OCI-LY1 (cell line): Measurements from ENCODE around the gene COL26A1.

Experiments used
- CTCF ChIP-seq: fragments of 200-600 bp; sonication (generic), shearing (Covaris generic); IDR thresholded peaks from 2 replicates; pipeline ENCODE4 v1.5.1; 2017; ENCODE audit warnings: mild to moderate bottlenecking, antibody characterized with exemption, low read length, moderate library complexity, mixed read lengths
- EZH2 ChIP-seq: fragments of 200-600 bp; sonication (generic), shearing (Covaris generic); IDR thresholded peaks from 2 replicates; pipeline ENCODE4 v1.8.0; 2017; ENCODE audit warnings: borderline replicate concordance, mixed run types, mild to moderate bottlenecking, antibody characterized with exemption, low read length, moderate library complexity, mixed read lengths

- no peak for TF ChIP-seq EZH2
- peak; percentile 11; the same call in 1 of the 2 replicates for TF ChIP-seq CTCF
Observed at GRCh38 chr7:101411508-101411874, 48.8 kb downstream of the COL26A1 start.
